Neural cell (in vitro differentiated cells): ENCODE measurements around the gene RIN2. TPM values are rescaled to one million over a fixed set of nuclear protein-coding genes. Genes with fewer than 3 reads are reported as not detected.

ENCODE experiments used
- H2AFZ ChIP-seq: fragments of 200-600, 300-800 bp; sonication (generic), shearing (Covaris generic); 2 replicates; pipeline ENCODE4 v1.6.0; 2014; ENCODE audit warnings: low read depth, mild to moderate bottlenecking, antibody characterized with exemption, low read length, moderate library complexity
- H3F3A ChIP-seq: fragments of 200-600 bp; shearing (Covaris generic); 2 replicates; pipeline ENCODE4 v1.6.1; 2016; ENCODE audit warnings: mild to moderate bottlenecking, moderate library complexity, mixed read lengths, antibody characterized with exemption, low read length; ENCODE audit not compliant: insufficient read depth, poor library complexity, severe bottlenecking
- H3K27ac ChIP-seq: fragments of 200-600, 300-800 bp; sonication (generic), shearing (Covaris generic); 2 replicates; pipeline ENCODE4 v1.5.1; 2014; ENCODE audit warnings: mild to moderate bottlenecking, low read length, moderate library complexity
- H3K27me3 ChIP-seq: fragments of 300-800, 200-600 bp; sonication (generic), shearing (Covaris generic); 2 replicates; pipeline ENCODE4 v1.6.0; 2014; ENCODE audit warnings: mild to moderate bottlenecking, low read depth, low read length, moderate library complexity; ENCODE audit not compliant: insufficient read depth
- H3K36me3 ChIP-seq: fragments of 300-800, 200-600 bp; sonication (generic), shearing (Covaris generic); 2 replicates; pipeline ENCODE4 v1.5.1; 2014; ENCODE audit warnings: mild to moderate bottlenecking, antibody characterized with exemption, low read length, moderate library complexity; ENCODE audit not compliant: insufficient read depth
- H3K4me2 ChIP-seq: fragments of 300-800, 200-600 bp; sonication (generic), shearing (Covaris generic); 2 replicates; pipeline ENCODE4 v1.6.0; 2014; ENCODE audit warnings: mild to moderate bottlenecking, low read length
- H3K4me3 ChIP-seq: fragments of 300-800, 200-600 bp; sonication (generic), shearing (Covaris generic); 2 replicates; pipeline ENCODE4 v1.5.1; 2014; ENCODE audit warnings: mild to moderate bottlenecking, low read length, moderate library complexity
- H3K79me2 ChIP-seq: fragments of 200-600 bp; shearing (Covaris generic); replicated peaks from 2 replicates; pipeline ENCODE4 v1.6.0; 2014; ENCODE audit warnings: mild to moderate bottlenecking, low read length, moderate library complexity; ENCODE audit not compliant: insufficient read depth
- H3K9ac ChIP-seq: fragments of 300-800, 200-600 bp; sonication (generic), shearing (Covaris generic); 2 replicates; pipeline ENCODE4 v1.6.1; 2016; ENCODE audit warnings: mild to moderate bottlenecking, low read length, mixed read lengths
- H3K9me2 ChIP-seq: fragments of 200-600 bp; shearing (Covaris generic); 2 replicates; pipeline ENCODE4 v1.6.1; 2016; ENCODE audit warnings: mild to moderate bottlenecking, low read length, mixed read lengths; ENCODE audit not compliant: insufficient read depth
- H3K9me3 ChIP-seq: fragments of 200-600, 300-800 bp; sonication (generic), shearing (Covaris generic); 2 replicates; pipeline ENCODE4 v1.6.1; 2016; ENCODE audit warnings: mild to moderate bottlenecking, mixed run types, low read length, moderate library complexity, mixed read lengths
- H4K20me1 ChIP-seq: fragments of 200-600 bp; shearing (Covaris generic); 2 replicates; pipeline ENCODE4 v1.6.1; 2016; ENCODE audit warnings: mild to moderate bottlenecking, mixed run types; ENCODE audit not compliant: insufficient read depth
- CTCF ChIP-seq: fragments of 450-650 bp; IDR thresholded peaks from 2 replicates; pipeline ENCODE4 v1.5.1; 2014; ENCODE audit warnings: antibody characterized with exemption, mild to moderate bottlenecking, moderate library complexity; ENCODE audit not compliant: poor library complexity, severe bottlenecking
- EP300 ChIP-seq: fragments of 450-650 bp; conservative IDR thresholded peaks from 2 replicates; pipeline ENCODE4 v1.6.1; 2014; ENCODE audit warnings: antibody characterized with exemption, mild to moderate bottlenecking, moderate library complexity; ENCODE audit not compliant: poor library complexity, severe bottlenecking
- EZH2 ChIP-seq: fragments of 200-600, 300-800 bp; shearing (Covaris generic), sonication (generic); IDR thresholded peaks from 2 replicates; pipeline ENCODE4 v1.6.1; 2014; ENCODE audit warnings: antibody characterized with exemption, low read length, borderline replicate concordance, mild to moderate bottlenecking; ENCODE audit not compliant: insufficient read depth, poor library complexity, severe bottlenecking
- MXI1 ChIP-seq: fragments of 450-650 bp; conservative IDR thresholded peaks from 2 replicates; pipeline ENCODE4 v1.6.1; 2014; ENCODE audit warnings: antibody characterized with exemption, mild to moderate bottlenecking; ENCODE audit not compliant: poor library complexity, severe bottlenecking
- POLR2AphosphoS5 ChIP-seq: IDR thresholded peaks from 2 replicates; pipeline ENCODE4 v1.6.1; 2012
- RAD21 ChIP-seq: fragments of 450-650 bp; conservative IDR thresholded peaks from 2 replicates; pipeline ENCODE4 v1.6.1; 2014; ENCODE audit warnings: antibody characterized with exemption, mild to moderate bottlenecking, moderate library complexity
- REST ChIP-seq: IDR thresholded peaks from 2 replicates; pipeline ENCODE4 v1.6.1; 2012; ENCODE audit warnings: borderline replicate concordance
- SMC3 ChIP-seq: fragments of 450-650 bp; conservative IDR thresholded peaks from 2 replicates; pipeline ENCODE4 v1.6.1; 2014; ENCODE audit warnings: antibody characterized with exemption, mild to moderate bottlenecking, moderate library complexity; ENCODE audit not compliant: poor library complexity
- TAF1 ChIP-seq: IDR thresholded peaks from 2 replicates; pipeline ENCODE4 v1.6.1; 2012; ENCODE audit warnings: low read depth
- polyA plus RNA-seq: library from polyadenylated mRNA; depleted of rRNA; stranded (reverse); fragments of >200 nt; gene quantifications from 2 replicates; pipeline ENCODE4 v1.2.3, GENCODE V29; 2014

Gene RIN2
- polyA plus RNA-seq, 1 donor from 2014 or later, result 4.7 TPM

GRCh38 chr20:19765913-19766312 lies 7.9 kb downstream of the RIN2 start:
- H3K27ac ChIP-seq, result no peak overlapping the region
- H3K79me2 ChIP-seq, result peaks cover 22% of the 10 kb centered on the region
- no peaks in the 10 kb centered on the region for H3K36me3 ChIP-seq
- H3K9me2 ChIP-seq, result no peaks in the 10 kb centered on the region
- H3K27me3 ChIP-seq, result no peaks in the 10 kb centered on the region
- no peak overlapping the region for H2AFZ ChIP-seq
- H4K20me1 ChIP-seq, result no peaks in the 10 kb centered on the region
- H3K4me2 ChIP-seq, result no peak overlapping the region
- no peak for TF ChIP-seq CTCF
- TF ChIP-seq MXI1, result no peak
- TF ChIP-seq SMC3, result no peak
- TF ChIP-seq TAF1, result no peak
- no peak for TF ChIP-seq EP300
- no peak for TF ChIP-seq RAD21
- no peak for TF ChIP-seq REST
- TF ChIP-seq EZH2, result no peak
- no peak for TF ChIP-seq POLR2AphosphoS5
- no peak overlapping the region for H3K4me3 ChIP-seq
- H3K9ac ChIP-seq, result no peak overlapping the region
- H3F3A ChIP-seq, result no peaks in the 10 kb centered on the region
- H3K9me3 ChIP-seq, result no peaks in the 10 kb centered on the region

GRCh38 chr20:19767070-19767469 lies 9.0 kb downstream of the RIN2 start:
- no peak overlapping the region for H2AFZ ChIP-seq
- no peaks in the 10 kb centered on the region for H3K9me2 ChIP-seq
- H3K4me2 ChIP-seq, result no peak overlapping the region
- H3K4me3 ChIP-seq, result no peak overlapping the region
- H3K27me3 ChIP-seq, result no peaks in the 10 kb centered on the region
- H3K79me2 ChIP-seq, result peaks cover 13% of the 10 kb centered on the region
- no peaks in the 10 kb centered on the region for H3K36me3 ChIP-seq
- no peak overlapping the region for H3K27ac ChIP-seq
- no peaks in the 10 kb centered on the region for H4K20me1 ChIP-seq
- TF ChIP-seq RAD21 (no peak), REST (no peak), SMC3 (no peak), MXI1 (no peak), EP300 (no peak), EZH2 (no peak), POLR2AphosphoS5 (no peak)
- no peaks in the 10 kb centered on the region for H3F3A ChIP-seq
- H3K9ac ChIP-seq, result no peak overlapping the region
- H3K9me3 ChIP-seq, result no peaks in the 10 kb centered on the region
